Sigmoid colon (tissue), 7 donors: Measurements from ENCODE around the gene RPS14. TPM values are rescaled to one million over a fixed set of nuclear protein-coding genes. Genes with fewer than 3 reads are reported as not detected.

Experiments used
- DNase-seq: peaks from one replicate; pipeline ENCODE4 v3.0.0-alpha.2; 2019
- H3K27ac ChIP-seq, 4 donors: fragments of 200-600 bp; sonication (generic); one replicate each; pipeline ENCODE4 v1.5.1; 2016 to 2019; ENCODE audit warnings: mild to moderate bottlenecking in 1 of 4
- H3K27me3 ChIP-seq, 3 donors: fragments of 200-600 bp; sonication (generic); one replicate each; pipeline ENCODE4 v1.5.1; 2019; ENCODE audit warnings: mild to moderate bottlenecking in 1 of 3
- H3K36me3 ChIP-seq, 4 donors: fragments of 200-600 bp; sonication (generic); one replicate each; pipeline ENCODE4 v1.5.1; 2016 to 2019
- H3K4me1 ChIP-seq, 4 donors: fragments of 200-600 bp; sonication (generic); one replicate each; pipeline ENCODE4 v1.5.1; 2017 to 2019
- H3K4me3 ChIP-seq, 4 donors: fragments of 200-600 bp; sonication (generic); one replicate each; pipeline ENCODE4 v1.5.1; 2017 to 2019; ENCODE audit warnings: mild to moderate bottlenecking in 2 of 4, moderate library complexity in 1 of 4
- H3K9me3 ChIP-seq, 4 donors: fragments of 200-600 bp in 3 of 4; sonication (generic) in 3 of 4; one replicate each; pipeline versions ENCODE4 v1.5.1 to v1.6.1; 2013 to 2019
- EP300 ChIP-seq, 4 donors: sonication (generic); formaldehyde crosslinking; IDR thresholded peaks; one replicate each; pipeline ENCODE4 v1.6.1; 2017; ENCODE audit warnings: antibody characterized with exemption in 4 of 4
- POLR2A ChIP-seq, 2 donors: fragments of 450-650 bp; IDR thresholded peaks; one replicate each; pipeline ENCODE4 v1.6.1; 2016; ENCODE audit warnings: antibody characterized with exemption in 2 of 2, mild to moderate bottlenecking in 2 of 2, moderate library complexity in 2 of 2
- POLR2AphosphoS5 ChIP-seq, 4 donors: sonication (generic); formaldehyde crosslinking; IDR thresholded peaks; one replicate each; pipeline ENCODE4 v1.6.1; 2017; ENCODE audit warnings: antibody characterized with exemption in 4 of 4
- WGBS, 2 donors: extraction: QIAGEN DNeasy Blood & Tissue Kit; methylation state at CpG; one replicate each; pipeline ENCODE4 v1.1.7; 2013; 5-methylcytosine and 5-hydroxymethylcytosine counted together
- intact Hi-C: fragments of 100-400 bp; cut with DNase I; formaldehyde crosslinking; loops from one replicate; pipeline ENCODE4 v1.15.1; 2023
- polyA plus RNA-seq, 3 donors: library from polyadenylated mRNA; stranded (reverse); fragments of 200-250 nt; gene quantifications; one replicate each; pipeline ENCODE4 v1.2.3, GENCODE V29; 2013
- total RNA-seq, 4 donors: library from RNA; depleted of rRNA; stranded (reverse); fragments of >200 nt; gene quantifications; one replicate each; pipeline ENCODE4 v1.1.0, GENCODE V29; 2016
- TF ChIP-seq, protein P1 (sequence below), 4 experiments: fragments of 450-650 bp in 3 of 4; fragments of 200-600 bp in 1 of 4; IDR thresholded peaks; one replicate each; pipeline ENCODE4 v1.5.1; 2016 to 2019; ENCODE audit warnings: antibody characterized with exemption in 4 of 4, mild to moderate bottlenecking in 3 of 4, moderate library complexity in 2 of 4
- donor health status: healthy with polysubstance abuse.
- donor health status: Bipolar disorder and iron deficiency.
- donor health status: healthy.

RPS14 gene
- total and polyA plus RNA-seq, 7 donors: 3,111 to 7,878 (median 5,290) TPM

DNA sequence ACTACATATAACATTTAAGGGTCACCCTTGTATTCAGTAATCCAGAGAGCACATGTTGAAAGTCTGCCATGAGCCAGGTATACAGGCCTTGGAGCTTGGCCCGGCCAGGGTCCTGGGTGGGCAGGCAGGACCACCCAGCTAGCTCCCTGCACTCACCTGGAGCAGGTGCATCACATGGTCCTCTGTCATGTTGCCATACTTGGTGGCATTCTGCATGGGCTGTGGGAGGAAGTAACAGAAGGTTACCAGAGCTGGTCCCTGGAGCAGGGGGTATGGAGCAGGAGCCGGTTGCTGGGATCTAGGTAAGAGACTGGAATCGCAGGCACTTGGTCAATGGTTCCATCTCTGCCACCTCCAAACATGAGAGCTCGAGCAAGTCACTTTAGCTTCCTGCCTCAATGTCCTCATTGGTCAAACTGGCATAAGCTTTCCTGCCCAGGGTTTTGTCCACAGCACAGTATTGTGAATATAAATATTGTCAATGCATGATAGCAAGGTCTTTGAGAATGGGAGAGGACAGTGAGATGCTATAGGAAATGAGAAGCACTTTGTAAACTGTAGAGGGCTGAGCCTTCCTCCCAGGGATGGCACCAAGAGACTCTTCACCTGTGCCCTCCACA is 43.3 kb downstream of the RPS14 start:
- TF ChIP-seq, protein P1, sequence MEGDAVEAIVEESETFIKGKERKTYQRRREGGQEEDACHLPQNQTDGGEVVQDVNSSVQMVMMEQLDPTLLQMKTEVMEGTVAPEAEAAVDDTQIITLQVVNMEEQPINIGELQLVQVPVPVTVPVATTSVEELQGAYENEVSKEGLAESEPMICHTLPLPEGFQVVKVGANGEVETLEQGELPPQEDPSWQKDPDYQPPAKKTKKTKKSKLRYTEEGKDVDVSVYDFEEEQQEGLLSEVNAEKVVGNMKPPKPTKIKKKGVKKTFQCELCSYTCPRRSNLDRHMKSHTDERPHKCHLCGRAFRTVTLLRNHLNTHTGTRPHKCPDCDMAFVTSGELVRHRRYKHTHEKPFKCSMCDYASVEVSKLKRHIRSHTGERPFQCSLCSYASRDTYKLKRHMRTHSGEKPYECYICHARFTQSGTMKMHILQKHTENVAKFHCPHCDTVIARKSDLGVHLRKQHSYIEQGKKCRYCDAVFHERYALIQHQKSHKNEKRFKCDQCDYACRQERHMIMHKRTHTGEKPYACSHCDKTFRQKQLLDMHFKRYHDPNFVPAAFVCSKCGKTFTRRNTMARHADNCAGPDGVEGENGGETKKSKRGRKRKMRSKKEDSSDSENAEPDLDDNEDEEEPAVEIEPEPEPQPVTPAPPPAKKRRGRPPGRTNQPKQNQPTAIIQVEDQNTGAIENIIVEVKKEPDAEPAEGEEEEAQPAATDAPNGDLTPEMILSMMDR (IDR thresholded peaks at IDR 0.05): no peak
- TF ChIP-seq POLR2AphosphoS5 (IDR thresholded peaks at IDR 0.05): no peak
- TF ChIP-seq POLR2A (IDR thresholded peaks at IDR 0.05): no peak
- TF ChIP-seq EP300 (IDR thresholded peaks at IDR 0.05): no peak

DNA sequence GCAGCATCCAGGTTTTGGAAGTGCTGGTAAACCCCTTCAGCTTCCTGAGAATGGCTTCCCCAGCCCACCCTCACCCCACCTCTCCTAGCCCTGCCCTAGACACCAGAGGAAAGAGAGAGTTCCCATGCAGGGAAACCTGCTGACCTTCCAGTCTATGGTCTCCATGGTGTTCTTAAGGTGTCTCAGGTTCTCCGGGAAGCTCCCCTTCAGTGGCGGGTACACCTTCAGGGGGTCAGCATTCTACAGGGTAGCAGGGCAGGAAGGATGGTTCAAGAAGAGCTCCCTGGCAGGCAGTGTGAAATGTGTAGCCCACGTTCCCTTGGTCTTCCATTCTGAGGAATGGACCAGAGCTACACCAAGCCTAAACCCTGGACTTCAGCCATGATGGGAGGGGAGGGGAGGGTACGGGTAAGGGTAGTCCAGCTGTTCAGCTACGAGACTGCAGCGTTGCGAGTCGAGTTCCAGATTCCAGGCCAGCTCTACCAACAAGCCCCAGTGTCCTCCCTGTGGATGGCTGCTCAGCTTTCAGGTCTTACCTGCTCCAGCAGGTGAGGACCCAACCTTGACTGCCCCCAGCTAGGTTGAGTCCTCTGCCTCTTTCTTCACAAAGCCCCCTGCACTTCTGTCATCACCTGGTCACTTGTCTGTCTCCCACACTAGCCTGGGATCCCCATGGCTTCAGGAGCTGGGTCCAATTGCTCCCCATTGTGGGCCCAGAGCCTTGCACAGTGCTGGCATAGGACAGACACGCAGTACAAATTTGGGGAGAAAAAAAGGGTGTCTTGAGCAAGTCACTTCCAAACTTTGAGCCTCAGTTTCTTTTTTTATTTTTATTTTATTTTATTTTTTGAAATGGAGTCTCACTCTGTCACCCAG is 44.4 kb downstream of the RPS14 start:
- Histone ChIP-seq H3K36me3 (peaks cover 0 to 27% (median 3%) of the 10 kb centered on the region in 4 donors), H3K9me3 (no peaks in the 10 kb centered on the region), H3K4me3 (no peak overlapping the region), H3K27ac (no peak overlapping the region), H3K4me1 (peaks cover 0 to 4% (median 4%) of the 10 kb centered on the region in 4 donors), H3K27me3 (no peaks in the 10 kb centered on the region)
- intact Hi-C loops: no loop called here
- no peak for DNase-seq
- 79 to 87% methylated on average over 9 of the region's 9 CpGs for WGBS, 2 donors
- TF ChIP-seq POLR2AphosphoS5 (IDR thresholded peaks at IDR 0.05) (no peak), POLR2A (IDR thresholded peaks at IDR 0.05) (no peak), EP300 (IDR thresholded peaks at IDR 0.05) (no peak)
- TF ChIP-seq, protein P1 (IDR thresholded peaks at IDR 0.05): no peak

More for the DNA sequence above, 43.3 kb downstream of the RPS14 start:
- intact Hi-C loops: no loop called here
- 93 to 95% methylated on average over 4 of the region's 4 CpGs for WGBS, 2 donors
- peaks cover 0 to 12% (median 7%) of the 10 kb centered on the region in 4 donors for H3K4me1 ChIP-seq
- no peak for DNase-seq
- peak overlapping the region in 1 of 4 donors; percentile 21 for H3K27ac ChIP-seq
- no peaks in the 10 kb centered on the region for H3K9me3 ChIP-seq
- no peaks in the 10 kb centered on the region for H3K27me3 ChIP-seq
- no peak overlapping the region for H3K4me3 ChIP-seq
- peaks cover 0 to 17% (median 3%) of the 10 kb centered on the region in 4 donors for H3K36me3 ChIP-seq

DNA sequence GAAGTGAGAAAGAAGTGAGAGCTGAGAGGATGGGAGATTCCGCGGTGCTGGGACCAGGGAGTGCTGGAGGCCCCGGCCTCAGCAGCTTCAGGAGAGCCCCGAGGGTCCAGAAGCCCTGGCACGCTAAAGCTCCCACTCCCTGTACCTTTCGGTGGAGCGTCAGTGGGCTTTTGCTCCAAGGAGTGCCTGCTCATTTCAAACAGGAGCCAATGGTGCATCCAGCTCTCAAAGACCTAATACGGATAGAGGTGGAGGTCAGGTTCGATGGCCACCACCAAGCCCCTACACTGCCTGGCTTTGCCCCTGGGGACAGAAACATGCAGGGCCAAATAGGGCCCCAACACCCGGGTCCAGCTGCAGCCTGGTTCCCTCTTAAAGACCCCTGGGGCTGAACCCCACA is 45.0 kb downstream of the RPS14 start:
- Histone ChIP-seq H3K27me3 (no peaks in the 10 kb centered on the region), H3K4me3 (no peak overlapping the region), H3K27ac (no peak overlapping the region), H3K36me3 (peaks cover 0 to 34% (median 5%) of the 10 kb centered on the region in 4 donors), H3K9me3 (no peaks in the 10 kb centered on the region), H3K4me1 (no peaks in the 10 kb centered on the region)
- 93 to 95% methylated on average over 10 of the region's 10 CpGs for WGBS, 2 donors
- intact Hi-C loops: no loop called here
- no peak for TF ChIP-seq EP300 (IDR thresholded peaks at IDR 0.05)
- TF ChIP-seq POLR2A (IDR thresholded peaks at IDR 0.05): no peak
- TF ChIP-seq, protein P1 (IDR thresholded peaks at IDR 0.05): no peak
- no peak for TF ChIP-seq POLR2AphosphoS5 (IDR thresholded peaks at IDR 0.05)
- DNase-seq: no peak

DNA sequence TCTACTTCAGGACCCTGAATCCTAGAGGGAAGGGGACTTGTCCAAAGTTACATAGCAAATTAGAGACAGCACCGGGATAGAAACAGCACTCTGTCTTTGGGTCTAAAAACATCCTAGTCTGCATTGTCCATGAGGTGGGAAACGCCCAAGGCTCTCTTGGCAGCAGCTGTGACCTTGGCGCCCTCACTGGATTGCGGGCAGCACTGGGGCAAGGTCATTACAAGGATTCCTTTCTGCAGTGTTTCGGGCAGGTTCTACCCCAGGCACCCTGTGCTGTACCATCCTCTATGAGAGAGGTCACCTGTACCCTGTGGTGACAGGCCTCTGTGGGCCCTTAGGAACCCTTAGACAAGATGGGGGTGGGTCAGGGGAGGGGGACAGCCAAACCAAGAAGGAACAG is 45.4 kb downstream of the RPS14 start:
- H3K36me3 ChIP-seq: peaks cover 0 to 38% (median 7%) of the 10 kb centered on the region in 4 donors
- H3K9me3 ChIP-seq: no peaks in the 10 kb centered on the region
- no peaks in the 10 kb centered on the region for H3K4me1 ChIP-seq
- intact Hi-C loops: no loop called here
- no peaks in the 10 kb centered on the region for H3K27me3 ChIP-seq
- H3K4me3 ChIP-seq: no peak overlapping the region
- no peak overlapping the region for H3K27ac ChIP-seq
- TF ChIP-seq POLR2A (IDR thresholded peaks at IDR 0.05) (no peak), EP300 (IDR thresholded peaks at IDR 0.05) (no peak), POLR2AphosphoS5 (IDR thresholded peaks at IDR 0.05) (no peak)
- TF ChIP-seq, protein P1 (IDR thresholded peaks at IDR 0.05): no peak
- DNase-seq: no peak
- WGBS, 2 donors: 79 to 88% methylated on average over 5 of the region's 5 CpGs
